A673 (cell line): ENCODE measurements around the gene TUBB. TPM values are rescaled to one million over a fixed set of nuclear protein-coding genes. Genes with fewer than 3 reads are reported as not detected.

Experiments used
- BruUV-seq: library from RNA; stranded (reverse); fragments of 400-500 nt; replicated peaks from 2 replicates; lab custom pipeline; 2021; lab: Mats Ljungman, UMichigan
- CTCF ChIA-PET: fragments of 300-600 bp; sonication (Branson Sonifier 250); formaldehyde crosslinking; loops from one replicate; lab custom pipeline; 2022; ENCODE audit warnings: antibody characterized with exemption; lab: Charles Lee
- POLR2A ChIA-PET: fragments of 300-600 bp; sonication (Branson Sonifier 250); formaldehyde crosslinking; loops from one replicate; lab custom pipeline; 2022; ENCODE audit warnings: antibody characterized with exemption; ENCODE audit not compliant: low non-redundant PET; lab: Charles Lee
- DNase-seq: peaks from one replicate; pipeline ENCODE4 v3.0.0-alpha.2; 2015; ENCODE audit warnings: low spot score
- H3K27ac ChIP-seq: fragments of 200-600 bp; sonication (generic); 2 replicates; pipeline ENCODE4 v1.5.1; 2016; ENCODE audit warnings: mixed run types, low read depth, mild to moderate bottlenecking, mixed read lengths, antibody characterized with exemption, low read length; ENCODE audit not compliant: poor library complexity, severe bottlenecking
- H3K27me3 ChIP-seq: fragments of 200-600 bp; sonication (generic); replicated peaks from 2 replicates; pipeline ENCODE4 v1.6.1; 2017; ENCODE audit warnings: mixed run types, low read depth, mild to moderate bottlenecking, mixed read lengths, antibody characterized with exemption, low read length; ENCODE audit not compliant: insufficient read depth, poor library complexity
- H3K36me3 ChIP-seq: fragments of 200-600 bp; sonication (generic); 2 replicates; pipeline ENCODE4 v1.6.1; 2016; ENCODE audit warnings: mixed run types, mild to moderate bottlenecking, mixed read lengths, antibody characterized with exemption, low read length; ENCODE audit not compliant: insufficient read depth, poor library complexity, severe bottlenecking
- H3K4me1 ChIP-seq: fragments of 200-600 bp; sonication (generic); 2 replicates; pipeline ENCODE4 v1.6.1; 2017; ENCODE audit warnings: mixed run types, mild to moderate bottlenecking, mixed read lengths, antibody characterized with exemption, low read length; ENCODE audit not compliant: insufficient read depth, poor library complexity, severe bottlenecking
- H3K4me3 ChIP-seq: fragments of 200-600 bp; sonication (generic); 2 replicates; pipeline ENCODE4 v1.5.1; 2016; ENCODE audit warnings: low read depth, mixed run types, mild to moderate bottlenecking, mixed read lengths, low read length; ENCODE audit not compliant: poor library complexity, severe bottlenecking
- H3K9me3 ChIP-seq: fragments of 200-600 bp; sonication (generic); 2 replicates; pipeline ENCODE4 v1.6.1; 2016; ENCODE audit warnings: mixed run types, low read depth, mild to moderate bottlenecking, mixed read lengths, antibody characterized with exemption, low read length; ENCODE audit not compliant: poor library complexity, severe bottlenecking
- EZH2 ChIP-seq: fragments of 200-600 bp; sonication (generic); IDR thresholded peaks from 2 replicates; pipeline ENCODE4 v1.6.1; 2017; ENCODE audit warnings: borderline replicate concordance, low read depth, mild to moderate bottlenecking, mixed read lengths, antibody characterized with exemption, low read length; ENCODE audit not compliant: poor library complexity, severe bottlenecking
- intact Hi-C: fragments of 100-400 bp; cut with micrococcal nuclease; formaldehyde crosslinking; loops from one replicate; pipeline ENCODE4 v1.10.0; 2022; ENCODE audit not compliant: unreplicated experiment
- total RNA-seq: library from RNA; stranded (reverse); gene quantifications from 2 replicates; pipeline ENCODE4 v1.2.3, GENCODE V29; 2021
- TF ChIP-seq, protein P1 (sequence below): fragments of 300-800, 200-600 bp; sonication (generic); conservative IDR thresholded peaks from 2 replicates; pipeline ENCODE4 v1.5.1; 2017; ENCODE audit warnings: low read depth, mild to moderate bottlenecking, antibody characterized with exemption, low read length, moderate library complexity, mixed read lengths

The TUBB gene
- total RNA-seq, 1 experiment from 2014 or later = 1,936 TPM

DNA sequence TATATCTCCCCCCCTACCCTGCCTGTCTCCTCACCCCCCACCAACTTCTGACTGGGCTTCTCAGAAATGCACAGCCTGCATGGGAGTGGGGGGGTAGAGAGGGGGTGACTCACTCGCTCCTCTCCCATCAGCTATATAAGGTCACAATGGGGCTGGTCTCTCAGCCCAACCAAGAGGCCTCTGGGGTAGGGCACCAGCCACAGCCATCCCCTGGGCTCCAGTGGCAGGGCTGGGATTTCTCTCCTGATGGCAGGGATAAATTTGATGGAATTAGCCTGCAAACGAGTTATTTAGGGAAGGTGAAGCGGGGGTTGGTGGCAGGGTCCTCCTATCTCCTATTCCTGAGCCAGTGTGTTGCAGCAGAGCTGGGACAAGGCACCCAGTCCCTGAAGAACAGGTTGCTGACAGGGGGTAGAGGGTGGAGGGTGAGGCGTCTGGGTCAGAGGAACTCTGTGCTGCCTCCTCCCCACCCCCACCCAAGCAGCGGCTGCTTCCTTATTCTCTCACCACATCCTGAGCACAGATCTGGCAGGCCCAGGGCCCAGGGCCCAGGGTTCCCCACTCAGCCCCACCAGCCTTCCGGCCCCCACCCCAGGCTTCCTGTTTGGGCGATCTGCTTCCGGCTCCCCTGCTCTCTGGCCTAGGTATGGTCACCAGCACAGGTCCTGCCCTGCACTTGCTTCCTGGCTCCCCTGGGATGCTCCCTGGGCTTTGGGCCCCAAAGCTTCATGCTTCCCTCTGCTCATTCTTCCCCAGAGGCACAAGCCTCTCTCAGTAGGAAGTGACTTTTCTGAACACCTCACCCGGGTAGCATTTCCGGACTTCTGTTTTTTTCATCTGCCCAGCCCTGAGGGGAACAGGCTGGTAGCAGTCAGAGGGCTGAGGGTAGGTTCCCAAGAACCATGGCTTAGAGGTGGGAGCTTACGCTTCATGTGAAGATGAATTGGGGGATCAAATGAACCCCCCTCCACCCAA, 37.7 kb upstream of the TUBB start:
- H3K9me3 ChIP-seq = no peaks in the 10 kb centered on the region
- CTCF ChIA-PET = interaction anchor here (1.1 to 1.7 kb wide), 2 partner anchors 48 to 49 kb away, joined by 5 read pairs; no protein-coding TSS in a partner anchor
- POLR2A ChIA-PET = no interaction called here
- peak overlapping the region; percentile 80 for H3K27ac ChIP-seq
- BruUV-seq = no TSS peak
- TF ChIP-seq, protein P1, sequence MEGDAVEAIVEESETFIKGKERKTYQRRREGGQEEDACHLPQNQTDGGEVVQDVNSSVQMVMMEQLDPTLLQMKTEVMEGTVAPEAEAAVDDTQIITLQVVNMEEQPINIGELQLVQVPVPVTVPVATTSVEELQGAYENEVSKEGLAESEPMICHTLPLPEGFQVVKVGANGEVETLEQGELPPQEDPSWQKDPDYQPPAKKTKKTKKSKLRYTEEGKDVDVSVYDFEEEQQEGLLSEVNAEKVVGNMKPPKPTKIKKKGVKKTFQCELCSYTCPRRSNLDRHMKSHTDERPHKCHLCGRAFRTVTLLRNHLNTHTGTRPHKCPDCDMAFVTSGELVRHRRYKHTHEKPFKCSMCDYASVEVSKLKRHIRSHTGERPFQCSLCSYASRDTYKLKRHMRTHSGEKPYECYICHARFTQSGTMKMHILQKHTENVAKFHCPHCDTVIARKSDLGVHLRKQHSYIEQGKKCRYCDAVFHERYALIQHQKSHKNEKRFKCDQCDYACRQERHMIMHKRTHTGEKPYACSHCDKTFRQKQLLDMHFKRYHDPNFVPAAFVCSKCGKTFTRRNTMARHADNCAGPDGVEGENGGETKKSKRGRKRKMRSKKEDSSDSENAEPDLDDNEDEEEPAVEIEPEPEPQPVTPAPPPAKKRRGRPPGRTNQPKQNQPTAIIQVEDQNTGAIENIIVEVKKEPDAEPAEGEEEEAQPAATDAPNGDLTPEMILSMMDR = no peak
- no peak for TF ChIP-seq EZH2
- peaks cover 42% of the 10 kb centered on the region for H3K4me1 ChIP-seq
- intact Hi-C loops = no loop called here
- no peaks in the 10 kb centered on the region for H3K27me3 ChIP-seq
- DNase-seq = peak; percentile 75
- peak overlapping the region; percentile 88 for H3K4me3 ChIP-seq
- peaks cover 7% of the 10 kb centered on the region for H3K36me3 ChIP-seq

DNA sequence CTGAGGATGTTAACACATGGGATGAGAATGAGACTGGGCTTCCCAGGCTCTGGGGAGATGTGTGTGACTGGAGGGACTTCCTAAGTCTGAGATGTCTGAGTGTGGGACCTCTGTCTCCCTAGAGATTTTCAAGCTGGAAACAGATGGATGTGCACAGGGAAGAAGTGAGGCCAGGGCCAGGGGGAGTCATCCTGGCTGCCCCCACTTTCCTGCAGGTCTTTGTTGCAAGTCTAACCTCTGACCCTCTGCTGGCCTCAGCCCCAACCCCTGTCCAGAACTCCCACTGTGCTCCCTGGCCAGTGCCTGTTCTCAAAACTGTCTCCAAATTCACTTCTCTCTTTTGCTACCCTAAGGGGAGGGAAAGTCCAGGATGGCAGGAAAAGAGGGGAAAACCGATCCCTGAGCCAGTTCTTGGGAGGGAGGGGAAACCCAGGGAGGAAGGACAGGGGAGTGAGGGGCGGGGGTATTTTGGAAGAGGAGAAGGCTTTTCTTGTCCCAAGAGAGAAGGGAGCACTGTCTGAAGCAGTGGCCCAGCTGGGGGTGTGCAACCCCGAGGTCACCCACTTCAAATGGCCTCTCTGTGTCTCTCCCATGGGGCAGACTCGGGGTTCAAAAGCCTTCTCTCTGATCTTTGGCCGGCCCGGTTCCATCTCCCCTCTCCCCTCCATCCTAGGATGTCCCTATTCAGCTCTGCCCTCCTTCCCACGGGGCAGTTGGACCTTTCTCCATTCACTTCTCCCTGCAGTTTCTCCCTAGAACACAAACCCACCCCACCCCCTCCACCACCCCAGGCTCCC, 36.8 kb upstream of the TUBB start:
- intact Hi-C loops = no loop called here
- peak overlapping the region; percentile 88 for H3K4me3 ChIP-seq
- no TSS peak for BruUV-seq
- no peaks in the 10 kb centered on the region for H3K9me3 ChIP-seq
- TF ChIP-seq EZH2 = no peak
- TF ChIP-seq, protein P1 = no peak
- peak overlapping the region; percentile 80 for H3K27ac ChIP-seq
- H3K4me1 ChIP-seq = peaks cover 48% of the 10 kb centered on the region
- H3K36me3 ChIP-seq = no peaks in the 10 kb centered on the region
- DNase-seq = no peak
- POLR2A ChIA-PET = interaction anchor here (0.6 kb wide), 1 partner anchor 1053 kb away, joined by 3 read pairs; the partner anchor contains the start of gene CLIC1
- CTCF ChIA-PET = interaction anchor here (1.7 kb wide), 1 partner anchor 47 kb away, joined by 5 read pairs; no protein-coding TSS in a partner anchor
- no peaks in the 10 kb centered on the region for H3K27me3 ChIP-seq

DNA sequence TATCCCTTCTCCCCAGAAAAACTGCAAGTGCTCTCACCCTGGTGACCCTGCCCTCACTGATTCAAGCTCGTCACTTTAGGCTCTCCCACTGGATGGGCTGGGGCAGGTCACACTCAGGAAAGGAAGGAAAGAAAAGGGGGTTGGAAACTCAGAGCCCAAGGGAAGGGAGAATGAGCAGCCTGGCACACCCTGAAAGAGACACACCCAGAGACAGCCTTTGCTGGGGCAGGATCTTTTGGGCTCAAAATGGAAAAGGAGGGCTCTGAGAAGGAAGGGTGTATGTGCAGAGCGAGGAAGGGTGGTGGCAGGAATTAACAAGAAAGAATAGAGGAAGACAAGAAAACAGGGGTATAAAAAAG, 36.2 kb upstream of the TUBB start:
- Histone ChIP-seq H3K4me3 (peak overlapping the region; percentile 88), H3K4me1 (peaks cover 48% of the 10 kb centered on the region), H3K27ac (peak overlapping the region; percentile 80), H3K27me3 (no peaks in the 10 kb centered on the region), H3K9me3 (no peaks in the 10 kb centered on the region), H3K36me3 (no peaks in the 10 kb centered on the region)
- DNase-seq = no peak
- intact Hi-C loops = no loop called here
- CTCF ChIA-PET = interaction anchor here (1.7 kb wide), 1 partner anchor 47 kb away, joined by 5 read pairs; no protein-coding TSS in a partner anchor
- POLR2A ChIA-PET = no interaction called here
- BruUV-seq = no TSS peak
- TF ChIP-seq EZH2 = no peak
- TF ChIP-seq, protein P1 = no peak
